Neural crest cell (in vitro differentiated cells): ENCODE data around the gene CRB1. TPM values are rescaled to one million over a fixed set of nuclear protein-coding genes. Genes with fewer than 3 reads are reported as not detected.

ENCODE experiments used
- DNase-seq: peaks from one replicate; pipeline ENCODE4 v3.0.0; 2021; ENCODE audit warnings: low read depth, mixed read lengths, low spot score
- H3K27ac Mint-ChIP-seq: one replicate; pipeline ENCODE4 v1.8.0; 2021; ENCODE audit warnings: mild to moderate bottlenecking, mixed read lengths; ENCODE audit not compliant: unreplicated experiment
- H3K27me3 Mint-ChIP-seq: 2 replicates; pipeline ENCODE4 v1.8.0; 2021; ENCODE audit warnings: low read depth, mild to moderate bottlenecking, mixed read lengths
- H3K36me3 Mint-ChIP-seq: 2 replicates; pipeline ENCODE4 v1.8.0; 2021; ENCODE audit warnings: low read depth, mild to moderate bottlenecking, mixed read lengths
- H3K4me1 Mint-ChIP-seq: 2 replicates; pipeline ENCODE4 v1.8.0; 2021; ENCODE audit warnings: mixed read lengths
- H3K4me3 Mint-ChIP-seq: one replicate; pipeline ENCODE4 v1.8.0; 2021; ENCODE audit warnings: mild to moderate bottlenecking, mixed read lengths
- H3K9me3 Mint-ChIP-seq: 2 replicates; pipeline ENCODE4 v1.8.0; 2021; ENCODE audit warnings: mixed read lengths
- total RNA-seq: library from RNA; stranded (reverse); gene quantifications from 2 replicates; pipeline ENCODE4 v1.2.1, GENCODE V29; 2021
- TF ChIP-seq, protein P1 (sequence below): fragments of 200-600 bp; sonication (generic); conservative IDR thresholded peaks from 2 replicates; pipeline ENCODE4 v1.5.0; 2021; ENCODE audit warnings: antibody characterized with exemption, mild to moderate bottlenecking

The CRB1 gene
- total RNA-seq, 1 donor from 2014 or later = 1.9 TPM

GRCh38 chr1:197302775-197303174, 34.7 kb downstream of the CRB1 start:
- Mint-ChIP-seq H3K4me3 (no peak overlapping the region), H3K27me3 (no peaks in the 10 kb centered on the region), H3K27ac (no peak overlapping the region), H3K4me1 (peaks cover 4% of the 10 kb centered on the region), H3K9me3 (no peaks in the 10 kb centered on the region), H3K36me3 (no peaks in the 10 kb centered on the region)
- TF ChIP-seq, protein P1, sequence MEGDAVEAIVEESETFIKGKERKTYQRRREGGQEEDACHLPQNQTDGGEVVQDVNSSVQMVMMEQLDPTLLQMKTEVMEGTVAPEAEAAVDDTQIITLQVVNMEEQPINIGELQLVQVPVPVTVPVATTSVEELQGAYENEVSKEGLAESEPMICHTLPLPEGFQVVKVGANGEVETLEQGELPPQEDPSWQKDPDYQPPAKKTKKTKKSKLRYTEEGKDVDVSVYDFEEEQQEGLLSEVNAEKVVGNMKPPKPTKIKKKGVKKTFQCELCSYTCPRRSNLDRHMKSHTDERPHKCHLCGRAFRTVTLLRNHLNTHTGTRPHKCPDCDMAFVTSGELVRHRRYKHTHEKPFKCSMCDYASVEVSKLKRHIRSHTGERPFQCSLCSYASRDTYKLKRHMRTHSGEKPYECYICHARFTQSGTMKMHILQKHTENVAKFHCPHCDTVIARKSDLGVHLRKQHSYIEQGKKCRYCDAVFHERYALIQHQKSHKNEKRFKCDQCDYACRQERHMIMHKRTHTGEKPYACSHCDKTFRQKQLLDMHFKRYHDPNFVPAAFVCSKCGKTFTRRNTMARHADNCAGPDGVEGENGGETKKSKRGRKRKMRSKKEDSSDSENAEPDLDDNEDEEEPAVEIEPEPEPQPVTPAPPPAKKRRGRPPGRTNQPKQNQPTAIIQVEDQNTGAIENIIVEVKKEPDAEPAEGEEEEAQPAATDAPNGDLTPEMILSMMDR = no peak
- no peak for DNase-seq

DNA sequence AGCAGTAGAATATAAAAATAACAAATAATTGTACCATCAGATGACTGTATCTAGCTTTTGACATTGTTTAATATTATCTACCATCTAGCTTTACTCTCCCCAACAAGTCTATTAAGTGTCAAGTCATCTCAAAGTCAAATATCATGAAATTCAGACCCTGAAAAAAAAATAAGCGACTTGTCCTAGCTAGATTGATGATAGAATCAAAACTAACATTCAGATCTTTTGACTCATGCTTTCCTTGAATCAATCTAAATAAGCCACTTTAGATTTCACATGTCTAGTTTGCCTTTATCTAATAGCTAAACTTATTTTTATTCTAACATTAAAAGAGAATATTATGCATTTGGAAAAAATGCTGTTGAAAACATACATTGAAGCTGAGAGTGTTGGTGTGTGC, 35.4 kb downstream of the CRB1 start:
- TF ChIP-seq, protein P1 = no peak
- Mint-ChIP-seq H3K27ac (no peak overlapping the region), H3K27me3 (no peaks in the 10 kb centered on the region), H3K4me1 (peaks cover 4% of the 10 kb centered on the region), H3K36me3 (no peaks in the 10 kb centered on the region), H3K4me3 (no peak overlapping the region), H3K9me3 (no peaks in the 10 kb centered on the region)
- DNase-seq = no peak

GRCh38 chr1:197304638-197305200, 36.7 kb downstream of the CRB1 start:
- DNase-seq = no peak
- Mint-ChIP-seq H3K4me3 (no peak overlapping the region), H3K36me3 (no peaks in the 10 kb centered on the region), H3K27me3 (no peaks in the 10 kb centered on the region), H3K4me1 (peaks cover 4% of the 10 kb centered on the region), H3K9me3 (no peaks in the 10 kb centered on the region), H3K27ac (no peak overlapping the region)
- TF ChIP-seq, protein P1 = no peak

DNA sequence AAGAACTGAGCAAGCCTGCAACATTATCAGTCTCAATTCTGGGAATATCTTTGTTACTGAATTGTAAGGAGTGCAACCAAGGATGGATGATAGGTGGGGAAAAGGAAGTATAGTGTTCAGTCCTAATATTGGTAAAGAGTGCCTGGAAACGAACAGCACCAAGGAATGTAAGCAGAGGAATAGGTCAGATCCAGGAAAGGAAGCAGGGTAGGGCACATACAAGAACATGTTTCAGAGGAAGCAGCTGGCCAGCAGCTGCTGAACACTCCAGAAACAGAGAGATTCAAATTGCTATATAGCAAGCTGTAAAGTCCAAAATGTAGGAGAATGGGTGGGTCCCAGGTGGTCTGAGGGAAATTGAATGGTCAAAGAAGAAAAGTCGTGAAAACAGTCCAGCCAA, 37.9 kb downstream of the CRB1 start:
- TF ChIP-seq, protein P1 = no peak
- no peaks in the 10 kb centered on the region for H3K9me3 Mint-ChIP-seq
- no peaks in the 10 kb centered on the region for H3K27me3 Mint-ChIP-seq
- H3K36me3 Mint-ChIP-seq = no peaks in the 10 kb centered on the region
- peaks cover 4% of the 10 kb centered on the region for H3K4me1 Mint-ChIP-seq
- H3K27ac Mint-ChIP-seq = no peak overlapping the region
- DNase-seq = no peak
- no peak overlapping the region for H3K4me3 Mint-ChIP-seq

DNA sequence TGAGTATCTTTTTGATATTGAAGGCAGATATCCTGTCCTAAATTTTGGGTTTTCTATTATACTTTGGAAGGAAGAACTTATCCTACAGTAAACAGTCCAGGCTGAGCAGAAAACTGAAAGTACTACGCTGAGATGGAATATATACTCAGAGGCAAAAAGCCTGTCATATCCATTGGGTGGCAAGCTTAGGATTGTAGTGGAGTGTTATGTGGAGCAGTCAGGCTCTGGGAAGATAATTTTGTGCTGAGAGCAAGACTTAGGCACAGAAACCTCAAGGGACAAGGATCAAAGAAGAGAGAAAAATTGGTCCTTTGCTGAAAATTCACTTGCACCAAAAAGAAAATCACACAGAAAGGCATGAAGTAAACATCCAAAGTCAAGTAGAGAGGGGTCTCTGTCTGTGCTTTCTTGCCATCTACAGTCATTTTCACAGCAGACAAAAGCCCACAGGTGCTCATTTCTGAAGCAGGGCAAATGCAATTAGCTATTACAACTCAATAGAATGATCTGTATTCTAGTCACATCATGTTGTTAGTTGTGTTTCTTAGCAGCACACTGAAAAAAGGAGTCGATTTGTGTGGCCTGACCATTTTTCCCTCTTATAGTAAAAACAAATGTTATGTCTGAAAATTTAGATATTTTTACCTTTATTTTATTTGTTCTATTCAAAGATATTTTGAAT, 38.5 kb downstream of the CRB1 start:
- Mint-ChIP-seq H3K9me3 (no peaks in the 10 kb centered on the region), H3K4me3 (no peak overlapping the region), H3K27me3 (no peaks in the 10 kb centered on the region), H3K4me1 (peaks cover 4% of the 10 kb centered on the region), H3K27ac (no peak overlapping the region), H3K36me3 (no peaks in the 10 kb centered on the region)
- DNase-seq = no peak
- TF ChIP-seq, protein P1 = no peak
